ENCODE data around the gene ICAM1.

GRCh38 chr19:10325732-10326131, 54.8 kb downstream of the ICAM1 start:
- TF ChIP-seq ESRRA (IDR thresholded peaks at IDR 0.05; ENCODE audit: borderline replicate concordance, low read length) (no peak), CTCF (IDR thresholded peaks at IDR 0.05) (no peak)
